DLD1 (cell line): Measurements from ENCODE around the gene ALPK3.

Source experiments
- in situ Hi-C: cut with HindIII; loops from 2 replicates; pipeline ENCODE4 v1.10.0; 2017; ENCODE audit warnings: low sequenced_read_pairs

The ALPK3 gene

DNA sequence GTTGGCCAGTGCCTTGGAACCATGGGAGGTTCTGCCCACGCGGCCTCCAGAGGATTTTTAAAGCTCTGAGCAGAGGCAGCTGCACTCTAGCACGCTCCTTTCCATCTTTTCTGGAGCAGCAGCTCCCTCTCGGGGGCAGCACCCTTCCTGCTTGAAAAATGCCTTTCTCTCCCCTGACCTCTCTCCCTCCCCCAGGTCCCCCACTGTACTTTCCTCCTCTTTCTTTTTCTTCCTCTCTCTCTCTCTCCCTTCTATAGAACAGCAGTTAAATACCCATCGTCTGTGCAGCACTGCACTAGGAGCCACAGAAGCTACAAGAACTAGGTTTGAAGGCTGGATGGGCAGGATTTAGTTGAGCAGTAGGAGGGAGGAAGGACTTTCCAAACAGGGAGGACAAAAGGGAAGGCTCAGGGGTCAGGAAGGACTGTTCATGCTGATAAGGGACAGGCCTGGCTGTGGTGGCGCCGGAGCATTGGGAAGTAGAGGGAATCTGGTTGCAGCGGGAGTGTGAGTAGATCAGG lies 4.4 kb downstream of the ALPK3 start:
- in situ Hi-C loops: no loop called here

DNA sequence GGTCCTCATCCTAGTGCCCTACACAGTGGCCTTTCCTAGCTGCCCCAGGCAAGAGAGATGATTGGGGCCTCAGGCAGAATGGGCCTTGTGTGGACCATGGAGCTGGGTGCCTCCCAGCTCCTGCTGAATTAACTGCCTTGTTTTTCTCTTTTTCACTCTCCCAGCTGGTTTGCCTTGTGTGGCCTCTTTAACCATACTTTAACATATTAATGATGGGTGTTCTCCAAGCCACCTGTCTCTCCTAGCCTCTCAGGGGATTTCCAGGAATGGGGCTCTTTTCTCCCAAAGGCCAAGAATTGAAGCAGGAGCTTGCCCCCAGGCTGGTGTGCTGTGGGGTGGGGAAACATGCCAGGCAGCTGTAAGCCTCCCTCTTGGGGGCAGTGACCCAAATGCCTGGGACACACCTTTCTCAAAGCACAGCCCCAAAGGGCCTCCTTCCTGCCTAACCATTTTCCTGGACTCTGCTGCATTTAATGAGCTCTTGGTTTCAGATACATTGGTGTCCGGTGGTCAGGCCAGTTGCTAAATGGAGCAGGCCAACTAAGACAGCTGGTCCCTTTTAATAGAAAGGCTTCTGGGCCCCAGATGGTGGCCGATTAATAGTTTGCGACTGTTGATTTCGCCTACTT lies 5.6 kb downstream of the ALPK3 start:
- in situ Hi-C loops: no loop called here

DNA sequence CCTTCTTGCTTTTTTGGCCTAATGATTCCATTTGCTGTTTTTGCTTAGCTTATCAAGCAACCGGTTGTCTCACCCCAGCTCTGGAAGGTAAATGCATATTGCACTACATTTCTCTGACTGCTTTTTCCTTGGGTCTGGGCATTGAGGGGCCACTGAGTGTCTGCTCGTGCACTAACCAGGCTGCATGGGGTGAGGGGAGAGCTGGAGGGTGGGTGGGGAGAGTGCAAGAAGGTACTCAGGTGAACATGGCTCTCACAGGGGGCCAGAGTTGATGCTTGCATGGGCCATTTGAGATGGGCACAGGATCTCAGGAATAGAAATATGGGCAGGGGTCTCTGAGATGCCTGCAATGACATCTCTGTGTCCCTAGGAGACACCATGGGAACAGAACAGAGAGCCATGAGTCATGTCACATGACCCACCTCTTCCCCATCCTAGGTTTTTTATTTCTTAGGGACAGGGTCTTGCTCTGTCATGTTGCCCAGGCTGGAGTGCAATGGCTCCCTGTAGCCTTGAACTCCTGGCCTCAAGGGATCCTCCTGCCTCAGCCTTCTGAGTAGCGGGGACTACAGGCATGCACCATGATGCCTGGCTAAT lies 6.2 kb downstream of the ALPK3 start:
- in situ Hi-C loops: no loop called here

DNA sequence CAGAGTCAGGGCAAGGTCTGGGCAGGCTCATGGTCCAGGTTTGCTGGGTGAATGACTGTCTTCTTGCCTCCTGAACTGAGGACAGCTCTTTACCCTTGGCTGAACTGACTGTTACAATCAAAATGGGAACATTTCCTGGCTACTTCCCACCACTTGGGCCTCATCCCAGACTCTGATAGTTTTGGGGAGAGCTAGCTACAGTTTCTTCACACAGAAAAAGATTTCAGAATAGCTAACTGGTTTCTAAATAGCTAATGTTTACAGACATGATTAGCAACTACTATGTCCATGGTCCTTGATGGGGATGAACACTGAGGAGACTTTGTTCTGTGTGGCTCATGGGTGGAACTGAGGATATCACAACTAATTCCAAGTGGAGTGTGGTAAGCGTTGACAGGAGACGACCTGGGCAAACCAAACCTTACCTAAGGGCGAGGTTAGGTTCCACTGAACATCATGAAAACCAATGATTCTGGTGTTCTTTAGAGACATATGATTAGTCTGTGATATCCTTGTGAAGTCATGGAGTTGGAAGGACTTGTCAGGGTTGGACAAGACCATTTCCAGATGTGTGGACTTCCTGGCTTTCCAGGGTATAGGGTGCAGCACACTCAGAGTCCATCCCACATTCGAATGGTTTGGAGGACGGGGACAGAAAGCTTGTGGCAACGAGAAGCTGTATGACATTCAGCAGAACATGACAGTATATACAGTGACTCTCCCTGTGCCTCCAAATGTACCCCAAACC lies 7.3 kb downstream of the ALPK3 start:
- in situ Hi-C loops: no loop called here

DNA sequence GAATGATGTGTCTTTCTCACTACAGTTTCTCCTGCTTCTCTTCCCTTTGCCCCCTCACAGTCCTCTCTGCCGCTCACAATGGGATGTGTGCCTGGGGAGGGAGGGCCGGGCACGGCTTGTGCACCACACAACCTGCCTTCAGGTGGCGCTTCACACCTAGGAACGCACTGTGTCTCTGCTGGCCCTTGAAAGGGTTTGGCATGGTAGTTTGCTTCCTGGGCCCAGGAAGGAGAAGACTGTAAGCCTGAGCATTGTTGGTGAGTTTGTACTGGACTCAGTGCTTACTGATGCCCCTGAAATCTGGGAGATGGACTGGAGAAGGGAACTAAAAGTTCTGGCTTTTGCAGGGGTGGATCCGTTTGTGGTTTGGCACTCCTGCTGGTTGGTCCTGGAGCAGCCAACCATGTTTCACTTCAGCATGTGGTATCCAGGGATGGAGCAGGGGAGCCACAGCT lies 9.2 kb downstream of the ALPK3 start:
- in situ Hi-C loops: no loop called here

DNA sequence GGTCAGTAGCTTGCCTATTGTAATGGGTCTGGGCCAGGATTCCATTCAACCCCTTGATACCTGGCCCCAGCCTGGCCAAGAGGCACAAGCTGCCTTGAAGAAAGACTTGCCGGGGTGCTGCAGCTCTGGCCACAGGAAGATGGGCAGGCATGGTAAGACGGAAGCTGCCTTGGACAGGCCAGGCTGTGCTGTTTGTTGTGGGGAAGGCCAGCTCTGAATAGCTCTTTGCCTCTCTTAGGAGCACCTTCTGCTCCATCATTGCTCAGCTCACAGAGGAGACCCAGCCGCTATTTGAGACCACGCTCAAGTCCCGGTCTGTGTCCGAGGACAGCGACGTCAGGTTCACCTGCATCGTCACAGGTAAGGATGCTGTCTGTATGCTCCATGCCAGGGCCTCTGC lies 10.1 kb downstream of the ALPK3 start:
- in situ Hi-C loops: no loop called here

DNA sequence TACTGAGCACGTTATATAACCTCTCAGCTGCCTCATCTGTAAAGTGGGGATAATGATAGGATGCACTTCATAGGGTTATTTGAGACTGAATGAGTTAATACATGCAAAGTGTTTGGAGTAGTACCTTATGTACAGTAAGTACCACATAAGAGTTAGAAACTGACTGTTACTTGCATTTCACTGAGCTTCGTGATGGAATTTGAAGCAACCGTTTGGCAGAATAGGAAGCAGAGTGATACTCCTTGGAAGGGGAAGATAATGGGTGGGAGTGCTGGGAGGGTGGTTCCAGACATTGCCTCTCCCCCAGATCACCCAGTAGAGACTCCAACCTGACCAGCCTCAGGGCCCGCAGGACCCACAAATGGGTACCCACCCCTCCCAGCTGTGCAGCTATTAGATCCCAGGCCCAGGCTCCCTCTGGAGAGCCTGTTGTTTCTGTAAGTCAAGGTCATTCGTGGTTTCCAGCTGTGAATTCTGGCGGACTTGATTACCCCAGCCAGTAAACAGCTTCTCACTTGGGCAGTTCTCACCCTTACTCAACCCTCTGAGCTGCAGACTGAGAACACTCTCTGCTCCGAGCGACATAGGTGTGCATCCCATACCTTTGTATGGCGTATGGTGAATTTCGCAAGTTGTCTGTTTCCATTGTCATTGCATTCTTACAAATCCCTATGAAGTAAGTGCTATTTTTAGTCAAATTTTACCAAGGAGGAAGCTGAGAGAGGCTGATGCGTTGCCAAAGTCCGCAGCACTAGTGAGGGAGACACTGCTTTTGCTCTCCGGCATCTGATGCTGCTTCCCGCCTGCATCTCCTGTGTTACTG lies 11.1 kb downstream of the ALPK3 start:
- in situ Hi-C loops: no loop called here

DNA sequence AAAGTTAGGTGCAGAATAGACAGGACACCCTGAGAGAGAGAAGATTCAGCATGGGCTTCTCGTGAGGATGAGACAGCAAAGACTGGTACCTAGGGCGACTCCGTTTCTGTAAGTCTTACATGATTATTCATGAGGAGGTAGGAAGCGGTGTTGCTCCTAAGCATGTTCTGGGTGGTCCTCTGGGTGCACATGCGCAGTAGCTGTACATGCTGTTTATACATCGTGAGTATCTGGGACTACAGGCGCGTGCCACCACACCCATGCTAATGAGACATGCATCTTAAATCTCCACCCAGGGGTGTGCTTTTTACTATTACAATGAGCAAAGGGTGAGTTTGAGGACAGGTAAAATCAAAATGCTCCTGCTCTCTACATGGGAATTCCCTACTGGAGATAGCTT lies 12.3 kb downstream of the ALPK3 start:
- in situ Hi-C loops: no loop called here

DNA sequence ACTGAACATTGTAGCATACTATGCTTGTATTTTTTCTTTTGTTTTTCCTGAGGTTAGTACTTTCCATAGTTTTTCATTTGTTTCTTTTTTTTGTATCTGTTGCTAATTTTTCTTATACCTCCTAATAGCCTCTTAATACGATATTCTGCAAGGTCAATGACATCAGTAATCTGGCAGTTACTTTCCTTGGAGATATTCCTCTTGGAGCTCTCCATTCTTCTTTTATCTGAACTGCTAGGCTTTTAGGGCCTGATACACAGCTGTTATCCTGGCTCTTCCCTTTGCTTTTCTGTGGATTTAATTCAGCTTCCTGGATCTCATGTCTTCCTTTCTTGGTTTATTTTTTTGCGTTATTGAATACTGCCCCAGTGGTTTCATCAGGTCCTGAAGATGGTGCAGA lies 12.9 kb downstream of the ALPK3 start:
- in situ Hi-C loops: loop anchor here (10.0 kb wide), 2 partner anchors 125 to 215 kb away; no protein-coding TSS in a partner anchor

DNA sequence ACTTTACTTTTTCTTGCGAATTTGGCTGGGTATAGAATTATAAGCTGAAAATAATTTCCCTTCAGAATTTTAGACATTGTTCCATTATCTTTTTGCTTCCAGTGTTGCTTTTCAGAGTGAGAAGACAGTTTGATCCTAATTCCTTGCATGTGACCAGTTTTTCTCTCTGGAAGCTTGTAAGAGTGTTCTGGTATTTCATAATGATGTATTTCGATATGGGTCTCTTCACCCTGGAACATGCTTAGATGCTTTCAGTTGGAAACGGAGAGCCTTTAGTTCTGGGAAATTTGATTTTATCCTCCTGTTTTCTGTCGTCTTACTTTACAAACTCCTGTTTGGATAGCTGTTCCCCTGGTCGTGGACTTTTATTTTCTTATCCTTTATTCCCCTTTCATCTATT lies 13.9 kb downstream of the ALPK3 start:
- in situ Hi-C loops: loop anchor here (10.0 kb wide), 2 partner anchors 124 to 214 kb away; no protein-coding TSS in a partner anchor

DNA sequence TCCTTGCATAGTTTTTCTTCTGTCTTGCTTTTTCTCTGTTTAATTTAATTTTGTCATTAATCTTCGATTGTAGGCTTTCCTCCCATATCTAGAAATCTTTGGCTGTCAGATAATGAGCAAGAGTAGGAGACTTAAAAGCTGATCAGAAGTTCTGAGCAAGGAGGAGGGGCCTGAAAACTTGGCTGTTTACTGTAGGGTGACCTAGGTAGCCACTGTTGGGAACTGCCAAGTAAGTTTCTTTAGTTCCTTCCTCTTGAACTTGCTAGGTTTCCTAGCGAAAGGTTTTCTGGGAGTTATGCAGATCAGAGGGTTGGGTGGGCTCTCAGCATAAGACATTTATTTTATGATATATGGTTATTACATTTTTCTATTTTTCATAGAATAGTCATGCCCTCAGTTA lies 14.5 kb downstream of the ALPK3 start:
- in situ Hi-C loops: loop anchor here (10.0 kb wide), 2 partner anchors 123 to 213 kb away; no protein-coding TSS in a partner anchor

DNA sequence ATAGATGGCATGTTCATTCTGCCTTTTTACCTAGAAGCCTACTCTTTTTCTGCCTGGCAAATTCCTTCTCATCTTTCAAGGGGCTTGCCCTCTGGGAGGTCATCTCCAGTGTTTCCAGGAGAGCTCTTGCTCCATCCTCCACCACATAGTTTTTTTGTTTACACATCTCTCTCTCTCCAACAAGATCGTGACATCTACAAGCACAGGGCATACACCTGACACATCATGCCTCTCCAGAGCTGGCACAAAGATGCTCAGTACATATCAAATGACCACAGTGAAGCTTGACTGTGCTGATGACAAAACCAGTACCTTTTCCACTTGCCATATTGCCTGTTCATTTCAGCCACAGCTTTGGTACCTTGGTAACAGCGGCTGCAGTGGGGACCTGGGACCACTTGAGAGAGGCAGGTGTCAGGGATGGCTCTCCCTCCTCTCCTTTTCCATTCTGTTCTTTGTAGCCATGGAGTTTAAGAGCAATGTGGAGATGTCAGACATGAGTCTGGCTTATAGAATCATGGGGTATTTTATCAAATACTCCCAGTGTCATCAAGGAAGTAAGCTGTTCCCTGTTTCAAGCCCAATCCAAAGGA lies 15.4 kb downstream of the ALPK3 start:
- in situ Hi-C loops: loop anchor here (10.0 kb wide), 2 partner anchors 122 to 212 kb away; no protein-coding TSS in a partner anchor

DNA sequence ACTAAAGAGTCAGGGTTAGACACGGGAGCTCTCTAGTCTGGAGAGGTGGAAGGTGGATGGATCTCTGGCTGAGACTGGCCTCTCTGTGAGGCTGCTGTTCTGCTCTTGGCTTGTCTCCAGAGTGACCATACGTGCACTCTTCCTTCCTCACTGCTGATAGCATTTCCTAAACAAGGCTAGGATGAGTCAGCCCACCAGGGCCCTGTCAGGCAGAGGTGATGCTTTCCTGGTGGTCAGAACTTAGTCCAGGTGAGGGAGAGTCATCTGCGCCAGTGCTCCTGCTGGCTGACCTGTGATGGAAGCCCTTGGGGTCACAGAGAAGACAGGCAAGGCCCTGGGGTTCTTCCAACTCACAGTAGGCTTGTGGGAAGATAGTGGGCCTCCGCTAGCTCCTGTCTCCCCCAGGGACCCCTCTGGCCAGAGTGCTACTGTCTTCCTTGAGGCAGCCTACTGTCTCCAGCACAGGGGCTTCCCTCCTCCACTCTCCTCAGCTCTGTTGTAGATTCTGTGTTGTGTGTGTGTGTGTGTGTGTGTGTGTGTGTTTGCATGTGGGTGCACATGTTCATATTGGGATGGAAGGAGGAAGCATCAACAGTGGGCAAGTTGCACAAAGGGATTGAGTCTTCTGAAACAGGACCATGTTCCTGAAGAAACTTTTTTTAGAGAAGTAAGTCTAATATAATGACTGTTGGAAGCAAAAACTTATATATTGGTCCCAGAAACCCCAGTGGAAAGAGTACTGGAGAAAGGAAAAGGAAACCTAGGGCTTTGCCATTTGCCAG lies 16.5 kb downstream of the ALPK3 start:
- in situ Hi-C loops: loop anchor here (10.0 kb wide), 2 partner anchors 121 to 211 kb away; no protein-coding TSS in a partner anchor

DNA sequence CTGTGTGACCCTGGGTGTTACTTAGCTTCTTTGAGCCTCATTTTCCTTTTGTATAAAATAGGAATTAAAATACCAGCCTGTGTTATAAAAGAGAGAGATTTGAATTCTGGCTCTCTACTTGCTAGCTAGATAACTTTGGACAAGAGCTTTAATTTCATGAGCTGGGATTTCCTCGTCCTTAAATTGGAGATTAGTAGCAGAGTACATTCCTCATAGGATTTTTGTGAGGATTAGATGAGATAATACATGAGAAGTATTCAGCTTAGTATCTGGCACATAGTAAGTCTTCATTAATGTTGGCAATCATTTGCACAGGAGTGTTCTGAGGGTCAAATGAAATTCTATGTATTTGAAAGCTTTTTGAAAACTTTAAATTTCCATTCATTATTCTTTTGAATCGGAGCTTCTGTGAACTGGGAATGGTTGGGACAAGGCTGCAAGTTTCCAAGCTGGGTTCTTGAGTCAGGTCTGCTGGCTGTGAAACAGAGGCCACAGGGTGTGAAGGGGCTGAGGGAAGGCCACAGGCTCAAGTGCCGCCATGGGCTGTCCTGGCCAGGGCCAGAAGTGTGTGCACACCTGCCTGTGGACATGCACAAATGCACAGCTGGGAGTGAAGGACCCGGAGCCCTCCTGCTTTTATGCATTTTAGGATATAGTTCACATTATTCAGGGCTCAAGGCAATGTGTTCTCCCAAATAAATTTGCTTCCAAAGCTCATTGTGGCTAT lies 17.2 kb downstream of the ALPK3 start:
- in situ Hi-C loops: loop anchor here (10.0 kb wide), 2 partner anchors 120 to 210 kb away; no protein-coding TSS in a partner anchor

DNA sequence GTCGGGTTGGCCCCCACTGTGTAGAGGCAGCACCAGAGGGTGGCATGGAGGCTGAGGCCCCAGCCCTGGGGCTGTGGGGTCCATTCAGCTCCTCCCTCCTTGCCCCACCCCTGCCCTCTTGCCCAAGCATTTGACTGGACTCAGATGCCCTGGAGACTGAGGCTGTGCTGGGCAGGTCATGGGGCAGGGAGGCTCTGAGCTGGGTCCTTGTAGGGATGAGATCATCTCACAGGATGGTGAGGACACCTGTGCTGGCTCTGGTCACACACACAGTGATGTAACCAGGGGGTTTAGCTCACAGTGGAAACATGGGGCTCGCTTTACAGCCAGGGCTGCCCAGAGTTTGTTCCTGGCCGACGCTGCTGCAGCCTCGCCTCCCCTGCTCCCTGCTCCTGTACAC lies 17.8 kb downstream of the ALPK3 start:
- in situ Hi-C loops: loop anchor here (5.0 to 10.0 kb wide), 3 partner anchors 57 to 210 kb away; no protein-coding TSS in a partner anchor

DNA sequence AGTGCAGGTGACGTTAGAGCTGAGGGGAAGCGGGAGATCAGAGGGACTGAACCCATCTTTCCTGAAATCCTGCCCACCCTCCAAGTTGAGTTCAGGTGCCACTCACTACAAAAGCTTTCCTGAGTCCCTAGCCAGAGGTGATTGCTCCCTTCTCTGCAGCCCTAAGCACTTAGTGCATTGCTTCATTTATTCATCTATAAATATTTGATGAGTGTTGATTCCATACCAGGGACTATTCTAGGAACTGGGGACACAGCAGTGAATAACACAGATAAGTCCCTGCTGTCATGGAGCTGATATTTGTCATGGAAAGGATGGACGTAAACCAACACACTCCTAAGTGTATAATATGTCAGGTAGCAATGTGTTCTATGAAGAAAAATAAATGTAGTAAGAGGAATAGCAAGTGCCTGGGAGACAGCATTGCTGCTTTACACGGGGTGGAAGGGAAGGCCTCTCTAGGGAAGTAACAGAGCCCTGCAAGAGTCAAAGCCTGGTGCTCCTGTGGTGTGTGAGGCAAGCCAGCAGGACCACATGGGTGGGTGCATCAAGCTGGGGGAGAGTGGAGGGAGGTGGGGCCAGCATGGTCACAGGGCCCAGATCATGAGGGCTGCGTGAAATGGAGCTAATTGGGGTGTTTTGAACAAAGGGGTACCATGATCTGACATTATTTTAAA lies 18.6 kb downstream of the ALPK3 start:
- in situ Hi-C loops: loop anchor here (5.0 to 10.0 kb wide), 3 partner anchors 57 to 209 kb away; no protein-coding TSS in a partner anchor

DNA sequence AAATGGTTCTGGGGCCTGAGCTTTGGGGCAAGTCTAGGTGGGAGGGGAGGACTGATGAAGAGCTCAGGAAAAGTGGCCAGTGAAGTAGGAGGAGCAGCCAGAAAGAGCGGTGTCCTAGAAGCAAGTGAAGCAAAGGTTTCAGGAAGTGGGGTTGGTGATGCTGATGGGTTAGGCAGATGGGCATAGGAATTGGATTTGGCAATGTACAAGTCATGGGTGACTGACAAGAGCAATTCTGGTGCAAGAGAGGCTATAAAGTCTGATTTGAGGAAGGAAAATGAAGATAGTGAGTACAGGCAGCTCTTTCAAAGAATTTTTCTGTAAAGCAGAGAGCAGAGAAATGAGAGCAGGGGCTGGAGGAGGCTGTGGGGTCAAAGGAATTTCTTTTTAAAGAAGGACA lies 19.7 kb downstream of the ALPK3 start:
- in situ Hi-C loops: loop anchor here (5.0 to 10.0 kb wide), 3 partner anchors 55 to 208 kb away; no protein-coding TSS in a partner anchor

DNA sequence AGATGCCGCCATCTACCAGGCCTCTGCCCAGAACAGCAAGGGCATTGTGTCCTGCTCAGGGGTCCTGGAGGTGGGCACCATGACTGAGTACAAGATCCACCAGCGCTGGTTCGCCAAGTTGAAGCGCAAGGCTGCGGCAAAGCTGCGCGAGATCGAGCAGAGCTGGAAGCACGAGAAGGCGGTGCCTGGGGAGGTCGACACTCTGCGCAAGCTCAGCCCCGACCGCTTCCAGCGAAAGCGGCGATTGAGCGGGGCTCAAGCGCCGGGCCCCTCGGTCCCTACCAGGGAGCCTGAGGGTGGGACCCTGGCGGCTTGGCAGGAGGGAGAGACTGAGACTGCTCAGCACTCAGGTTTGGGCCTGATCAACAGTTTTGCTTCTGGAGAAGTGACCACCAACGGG lies 22.6 kb downstream of the ALPK3 start:
- in situ Hi-C loops: loop anchor here (5.0 to 10.0 kb wide), 3 partner anchors 53 to 205 kb away; no protein-coding TSS in a partner anchor
